HG02884 (cell line): ENCODE data around the gene SH2D1B.

Experiments used
- ATAC-seq: cut with Tn5 transposase; IDR thresholded peaks from one replicate; pipeline ENCODE4 v1.9.1; 2021; ENCODE audit warnings: mild to moderate bottlenecking, moderate library complexity; ENCODE audit not compliant: unreplicated experiment

The SH2D1B gene

GRCh38 chr1:162383516-162383915 is 28.4 kb downstream of the SH2D1B start:
- no peak for ATAC-seq

GRCh38 chr1:162383091-162383490 is 28.8 kb downstream of the SH2D1B start:
- no peak for ATAC-seq

- no peak for ATAC-seq
Measured at GRCh38 chr1:162381941-162382750, 29.8 kb downstream of the SH2D1B start.

GRCh38 chr1:162381383-162381782 is 30.6 kb downstream of the SH2D1B start, which contains the start of gene C1orf226:
Gene C1orf226, plus strand, starts transcription at chr1:162381728. Its CDS starts 174 bp downstream, at chr1:162381902.
- ATAC-seq, result no peak

- no peak for ATAC-seq
Measured at GRCh38 chr1:162380061-162380846, 31.7 kb downstream of the SH2D1B start.

- no peak for ATAC-seq
Measured at GRCh38 chr1:162376691-162377090, 35.2 kb downstream of the SH2D1B start, which contains the start of gene SPATA46. Gene SPATA46, minus strand, starts transcription at chr1:162376854. Its CDS starts 64 bp downstream, at chr1:162376790.

GRCh38 chr1:162375463-162375862 is 36.5 kb downstream of the SH2D1B start:
- ATAC-seq, result no peak

GRCh38 chr1:162374406-162374805 is 37.5 kb downstream of the SH2D1B start:
- no peak for ATAC-seq

- ATAC-seq, result no peak
Measured at GRCh38 chr1:162373541-162374260, 38.2 kb downstream of the SH2D1B start.

- ATAC-seq, result no peak
Measured at GRCh38 chr1:162373072-162373427, 38.9 kb downstream of the SH2D1B start.

GRCh38 chr1:162372159-162373071 is 39.5 kb downstream of the SH2D1B start:
- ATAC-seq, result no peak

- no peak for ATAC-seq
Measured at GRCh38 chr1:162371611-162372010, 40.3 kb downstream of the SH2D1B start.

GRCh38 chr1:162370721-162371120 is 41.2 kb downstream of the SH2D1B start:
- ATAC-seq, result no peak

- ATAC-seq, result no peak
Measured at GRCh38 chr1:162370161-162370560, 41.8 kb downstream of the SH2D1B start.

- no peak for ATAC-seq
Measured at GRCh38 chr1:162369571-162369970, 42.4 kb downstream of the SH2D1B start.

- ATAC-seq, result no peak
Measured at GRCh38 chr1:162368451-162368850, 43.5 kb downstream of the SH2D1B start.

GRCh38 chr1:162367772-162368171 is 44.2 kb downstream of the SH2D1B start:
- ATAC-seq, result no peak

- no peak for ATAC-seq
Measured at GRCh38 chr1:162367073-162367472, 44.9 kb downstream of the SH2D1B start.

- no peak for ATAC-seq
Measured at GRCh38 chr1:162366671-162367070, 45.3 kb downstream of the SH2D1B start.

- ATAC-seq, result no peak
Measured at GRCh38 chr1:162366149-162366548, 45.8 kb downstream of the SH2D1B start.
